ENCODE measurements around the gene MYL7.

DNA sequence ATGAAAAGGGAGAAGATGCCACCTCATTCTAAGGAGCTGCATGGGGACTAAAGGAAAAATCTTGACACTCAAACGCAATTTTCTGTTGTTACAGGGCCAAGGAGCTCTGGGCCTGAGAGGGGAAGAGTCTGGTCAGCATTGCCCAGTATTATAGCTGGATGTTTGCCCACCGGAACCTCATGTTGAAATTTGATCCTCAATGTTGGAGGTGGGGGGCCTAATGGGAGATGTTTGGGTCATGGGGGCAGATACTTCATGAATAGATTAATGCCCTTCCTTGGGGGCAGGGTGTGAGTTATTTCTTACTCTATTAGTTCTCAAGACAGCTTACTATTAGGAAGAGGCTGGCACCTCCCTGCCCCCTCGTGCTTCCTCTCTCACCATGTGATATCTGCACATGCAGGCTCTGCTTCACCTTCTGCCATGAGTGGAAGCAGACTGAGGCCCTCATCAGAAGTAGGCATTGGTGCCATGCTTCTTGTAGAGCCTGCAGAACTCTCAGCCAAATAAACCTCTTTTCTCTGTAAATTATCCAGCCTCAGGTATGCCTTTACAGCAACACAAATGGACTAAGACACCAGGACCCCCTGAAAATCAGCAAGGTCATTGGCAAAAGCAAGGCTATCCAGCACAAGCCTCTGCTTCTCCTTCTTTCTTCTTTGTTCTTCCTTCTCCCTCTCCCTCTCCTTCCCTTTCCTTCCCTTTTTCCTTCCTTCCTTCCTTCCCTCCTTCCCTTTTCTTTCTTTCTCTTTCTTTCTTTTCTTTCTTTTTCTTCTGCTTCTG is 33.0 kb upstream of the MYL7 start:
- TF ChIP-seq POLR2A (IDR thresholded peaks at IDR 0.05; ENCODE audit: insufficient read depth in 1 of 2, low read depth in 2 of 2, low read length in 2 of 2) (no peak), NBN (conservative IDR thresholded peaks at IDR 0.05) (no peak), EZH2 (conservative IDR thresholded peaks at IDR 0.05; ENCODE audit: low read depth, low read length) (no peak), CTCF (CRISPR knock-in tag; IDR thresholded peaks at IDR 0.05) (no peak), BRF2 (CRISPR knock-in tag; IDR thresholded peaks at IDR 0.05) (no peak)
